Gastroesophageal sphincter (tissue), 3 donors: ENCODE results near the gene PPP3CB.

Source experiments
- EP300 ChIP-seq: sonication (generic); formaldehyde crosslinking; IDR thresholded peaks from one replicate; pipeline ENCODE4 v1.6.1; 2017; ENCODE audit warnings: antibody characterized with exemption, mild to moderate bottlenecking
- POLR2A ChIP-seq, 2 donors: fragments of 450-650 bp; IDR thresholded peaks; one replicate each; pipeline ENCODE4 v1.6.1; 2017; ENCODE audit warnings: antibody characterized with exemption in 2 of 2, mild to moderate bottlenecking in 2 of 2, moderate library complexity in 1 of 2
- POLR2AphosphoS5 ChIP-seq: sonication (generic); formaldehyde crosslinking; IDR thresholded peaks from one replicate; pipeline ENCODE4 v1.6.1; 2017; ENCODE audit warnings: antibody characterized with exemption
- TF ChIP-seq, protein P1 (sequence below), 4 experiments: fragments of 200-600 bp in 2 of 4; fragments of 450-650 bp in 2 of 4; sonication (generic) in 1 of 4; IDR thresholded peaks; one replicate each; pipeline ENCODE4 v1.5.1; 2017 to 2019; ENCODE audit warnings: antibody characterized with exemption in 4 of 4, mild to moderate bottlenecking in 2 of 4, moderate library complexity in 2 of 4

GRCh38 chr10:73480158-73480557 lies 15.7 kb downstream of the PPP3CB start:
- TF ChIP-seq, protein P1, sequence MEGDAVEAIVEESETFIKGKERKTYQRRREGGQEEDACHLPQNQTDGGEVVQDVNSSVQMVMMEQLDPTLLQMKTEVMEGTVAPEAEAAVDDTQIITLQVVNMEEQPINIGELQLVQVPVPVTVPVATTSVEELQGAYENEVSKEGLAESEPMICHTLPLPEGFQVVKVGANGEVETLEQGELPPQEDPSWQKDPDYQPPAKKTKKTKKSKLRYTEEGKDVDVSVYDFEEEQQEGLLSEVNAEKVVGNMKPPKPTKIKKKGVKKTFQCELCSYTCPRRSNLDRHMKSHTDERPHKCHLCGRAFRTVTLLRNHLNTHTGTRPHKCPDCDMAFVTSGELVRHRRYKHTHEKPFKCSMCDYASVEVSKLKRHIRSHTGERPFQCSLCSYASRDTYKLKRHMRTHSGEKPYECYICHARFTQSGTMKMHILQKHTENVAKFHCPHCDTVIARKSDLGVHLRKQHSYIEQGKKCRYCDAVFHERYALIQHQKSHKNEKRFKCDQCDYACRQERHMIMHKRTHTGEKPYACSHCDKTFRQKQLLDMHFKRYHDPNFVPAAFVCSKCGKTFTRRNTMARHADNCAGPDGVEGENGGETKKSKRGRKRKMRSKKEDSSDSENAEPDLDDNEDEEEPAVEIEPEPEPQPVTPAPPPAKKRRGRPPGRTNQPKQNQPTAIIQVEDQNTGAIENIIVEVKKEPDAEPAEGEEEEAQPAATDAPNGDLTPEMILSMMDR (IDR thresholded peaks at IDR 0.05) = no peak
- TF ChIP-seq POLR2AphosphoS5 (no peak), POLR2A (IDR thresholded peaks at IDR 0.05) (no peak), EP300 (no peak)
